Measurements from ENCODE around the gene SLC47A1.

- TF ChIP-seq CTCF (IDR thresholded peaks at IDR 0.05) (no peak), POLR2A (IDR thresholded peaks at IDR 0.05) (no peak), POLR2AphosphoS5 (IDR thresholded peaks at IDR 0.05) (no peak), EP300 (IDR thresholded peaks at IDR 0.05) (no peak)
Observed at GRCh38 chr17:19590912-19591551, 57.4 kb downstream of the SLC47A1 start.

Data from gastroesophageal sphincter (tissue), 3 donors.